HCT116 (cell line): Measurements from ENCODE around the gene STAMBPL1.

Source experiments
- CBX3 ChIP-seq: IDR thresholded peaks from 2 replicates; pipeline ENCODE4 v1.6.1; 2012; ENCODE audit warnings: low read depth
- CTCF ChIP-seq, 3 experiments: fragments of 200-600 bp in 1 of 3; sonication (generic) in 1 of 3; IDR thresholded peaks in 2 of 3; conservative IDR thresholded peaks in 1 of 3; 2 replicates each; pipeline ENCODE4 v1.5.1; 2012 to 2017; ENCODE audit warnings: low read depth in 2 of 3, low read length in 2 of 3, antibody characterized with exemption in 1 of 3, borderline replicate concordance in 1 of 3, control low read depth in 1 of 3, mild to moderate bottlenecking in 1 of 3, mixed read lengths in 1 of 3, mixed run types in 1 of 3, moderate library complexity in 1 of 3; ENCODE audit not compliant: insufficient read depth in 1 of 3
- EZH2phosphoT487 ChIP-seq: fragments of 200-600 bp; IDR thresholded peaks from 2 replicates; pipeline ENCODE4 v1.6.1; 2018; ENCODE audit warnings: antibody characterized with exemption, borderline replicate concordance
- JUND ChIP-seq: IDR thresholded peaks from 2 replicates; pipeline ENCODE4 v1.6.1; 2012
- MAX ChIP-seq: IDR thresholded peaks from 2 replicates; pipeline ENCODE4 v1.6.1; 2012
- POLR2A ChIP-seq: IDR thresholded peaks from 2 replicates; pipeline ENCODE4 v1.7.0; 2011; ENCODE audit warnings: borderline replicate concordance; ENCODE audit not compliant: insufficient read depth, insufficient read length; ENCODE audit errors: extremely low read depth
- REST ChIP-seq: IDR thresholded peaks from 2 replicates; pipeline ENCODE4 v1.6.1; 2012; ENCODE audit warnings: low read depth
- SP1 ChIP-seq: IDR thresholded peaks from 2 replicates; pipeline ENCODE4 v1.6.1; 2012; ENCODE audit warnings: low read depth
- YY1 ChIP-seq: IDR thresholded peaks from 2 replicates; pipeline ENCODE4 v1.6.1; 2011; ENCODE audit warnings: low read length, low read depth, moderate library complexity, mild to moderate bottlenecking; ENCODE audit not compliant: insufficient replicate concordance; ENCODE audit errors: extremely low read depth

GRCh38 chr10:88835096-88835909, 44.7 kb upstream of the STAMBPL1 start:
- TF ChIP-seq REST (no peak), POLR2A (no peak), CTCF (IDR thresholded peaks at IDR 0.05 in 2 of 3, conservative IDR thresholded peaks at IDR 0.05 in 1 of 3; ENCODE audit: borderline replicate concordance in 1 of 3, insufficient read depth in 1 of 3, low read depth in 2 of 3, low read length in 2 of 3) (peak; percentile 82 to 97 (median 93)), MAX (peak; percentile 39), EZH2phosphoT487 (no peak), YY1 (peak; percentile 71), SP1 (no peak), CBX3 (0 out of 2 replicates have a peak, but pooled peaks have one; percentile 46), JUND (0 out of 2 replicates have a peak, but pooled peaks have one; percentile 17)
